DND-41 (cell line): ENCODE measurements around the gene TSHZ2.

Source experiments
- EZH2 ChIP-seq: IDR thresholded peaks from 3 replicates; pipeline ENCODE4 v1.6.1; 2012; ENCODE audit warnings: borderline replicate concordance, low read depth, mild to moderate bottlenecking, moderate library complexity, low read length, inconsistent platforms; ENCODE audit not compliant: severe bottlenecking
- TF ChIP-seq, protein P1 (sequence below): IDR thresholded peaks from 2 replicates; pipeline ENCODE4 v1.5.1; 2012; ENCODE audit warnings: borderline replicate concordance, low read length, moderate library complexity, mild to moderate bottlenecking; ENCODE audit not compliant: poor library complexity, severe bottlenecking; ENCODE audit errors: extremely low read depth

DNA sequence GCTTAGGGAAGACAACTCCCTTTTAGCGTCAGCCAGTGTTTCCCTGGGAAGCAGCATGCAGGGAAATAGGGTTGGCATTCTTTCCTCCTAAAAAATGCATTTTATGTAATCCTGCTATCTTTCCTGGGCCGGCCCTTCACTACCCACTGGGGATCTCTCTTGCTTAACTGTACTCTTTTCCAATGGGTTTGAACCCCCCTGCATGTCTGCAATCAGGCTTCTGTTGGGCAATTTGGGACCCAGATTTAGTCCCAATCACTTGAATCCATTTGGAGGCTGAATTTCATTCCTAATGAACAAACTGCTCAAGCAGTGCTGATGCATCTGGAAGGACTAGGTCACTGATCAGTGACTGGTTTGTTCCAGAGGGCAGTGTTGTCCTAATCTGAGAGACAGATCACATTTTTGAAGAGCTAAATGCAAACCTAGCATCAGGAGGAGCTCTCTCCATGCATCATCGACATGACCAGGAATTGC is 152.0 kb downstream of the TSHZ2 start:
- TF ChIP-seq, protein P1, sequence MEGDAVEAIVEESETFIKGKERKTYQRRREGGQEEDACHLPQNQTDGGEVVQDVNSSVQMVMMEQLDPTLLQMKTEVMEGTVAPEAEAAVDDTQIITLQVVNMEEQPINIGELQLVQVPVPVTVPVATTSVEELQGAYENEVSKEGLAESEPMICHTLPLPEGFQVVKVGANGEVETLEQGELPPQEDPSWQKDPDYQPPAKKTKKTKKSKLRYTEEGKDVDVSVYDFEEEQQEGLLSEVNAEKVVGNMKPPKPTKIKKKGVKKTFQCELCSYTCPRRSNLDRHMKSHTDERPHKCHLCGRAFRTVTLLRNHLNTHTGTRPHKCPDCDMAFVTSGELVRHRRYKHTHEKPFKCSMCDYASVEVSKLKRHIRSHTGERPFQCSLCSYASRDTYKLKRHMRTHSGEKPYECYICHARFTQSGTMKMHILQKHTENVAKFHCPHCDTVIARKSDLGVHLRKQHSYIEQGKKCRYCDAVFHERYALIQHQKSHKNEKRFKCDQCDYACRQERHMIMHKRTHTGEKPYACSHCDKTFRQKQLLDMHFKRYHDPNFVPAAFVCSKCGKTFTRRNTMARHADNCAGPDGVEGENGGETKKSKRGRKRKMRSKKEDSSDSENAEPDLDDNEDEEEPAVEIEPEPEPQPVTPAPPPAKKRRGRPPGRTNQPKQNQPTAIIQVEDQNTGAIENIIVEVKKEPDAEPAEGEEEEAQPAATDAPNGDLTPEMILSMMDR = no peak
- TF ChIP-seq EZH2 = no peak
